ENCODE data around the gene ZNFX1.
"Not testable (repeated sequence)": the region's sequence is repeated elsewhere in the genome, so short reads cannot be mapped to it uniquely, and the experiment has no call there.

DNA sequence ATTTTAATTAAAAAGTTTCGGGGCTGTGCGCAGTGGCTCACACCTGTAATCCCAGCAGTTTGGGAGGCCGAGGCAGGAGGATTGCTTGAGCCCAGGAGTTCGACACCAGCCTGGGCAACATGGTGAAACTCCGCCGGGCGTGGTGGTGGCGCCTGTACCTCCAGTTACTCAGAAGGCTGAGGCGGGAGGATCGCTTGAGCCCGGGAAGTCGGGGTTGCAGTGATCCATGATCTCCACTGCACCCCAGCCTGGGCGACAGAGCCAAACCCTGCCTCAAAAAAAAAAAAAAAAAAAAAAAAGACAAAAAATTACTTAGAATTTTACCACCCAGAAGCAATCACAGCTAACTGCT is 59.1 kb downstream of the ZNFX1 start:
- not testable (repeated sequence) for TF ChIP-seq CTCF, POLR2A (IDR thresholded peaks at IDR 0.05)
